Activated T-cell treated with anti-CD3 and anti-CD28 coated beads, Interleukin-2, amount 50 U/mL, for 4 hours (primary cell): Measurements from ENCODE around the gene SEC16A. TPM values are rescaled to one million over a fixed set of nuclear protein-coding genes. Genes with fewer than 3 reads are reported as not detected.

ENCODE experiments used
- ATAC-seq, 2 donors: fragments of 200-7000 bp; cut with Tn5 transposase; one replicate each; pipeline ENCODE4 v1.10.0; 2021
- DNase-seq: peaks from one replicate; pipeline ENCODE4 v3.0.0-alpha.2; 2020
- H3K27me3 Mint-ChIP-seq: one replicate; pipeline ENCODE4 v1.8.0; 2021; ENCODE audit warnings: low read depth, mixed read lengths
- H3K36me3 Mint-ChIP-seq: one replicate; pipeline ENCODE4 v1.8.0; 2022; ENCODE audit warnings: mixed read lengths; ENCODE audit not compliant: insufficient read depth
- H3K4me1 Mint-ChIP-seq: one replicate; pipeline ENCODE4 v1.8.0; 2021; ENCODE audit warnings: low read depth, mixed read lengths
- H3K4me3 Mint-ChIP-seq: one replicate; pipeline ENCODE4 v1.8.0; 2021; ENCODE audit warnings: mild to moderate bottlenecking, moderate library complexity, mixed read lengths
- H3K9me3 Mint-ChIP-seq: one replicate; pipeline ENCODE4 v1.8.0; 2021; ENCODE audit warnings: mixed read lengths
- total RNA-seq, 3 donors: library from RNA; stranded (reverse); gene quantifications; one replicate each; pipeline ENCODE4 v1.2.1, GENCODE V29; 2021

SEC16A gene
- total RNA-seq, 3 donors from 2014 or later: 76.6 to 84.0 (median 78.9) TPM

DNA sequence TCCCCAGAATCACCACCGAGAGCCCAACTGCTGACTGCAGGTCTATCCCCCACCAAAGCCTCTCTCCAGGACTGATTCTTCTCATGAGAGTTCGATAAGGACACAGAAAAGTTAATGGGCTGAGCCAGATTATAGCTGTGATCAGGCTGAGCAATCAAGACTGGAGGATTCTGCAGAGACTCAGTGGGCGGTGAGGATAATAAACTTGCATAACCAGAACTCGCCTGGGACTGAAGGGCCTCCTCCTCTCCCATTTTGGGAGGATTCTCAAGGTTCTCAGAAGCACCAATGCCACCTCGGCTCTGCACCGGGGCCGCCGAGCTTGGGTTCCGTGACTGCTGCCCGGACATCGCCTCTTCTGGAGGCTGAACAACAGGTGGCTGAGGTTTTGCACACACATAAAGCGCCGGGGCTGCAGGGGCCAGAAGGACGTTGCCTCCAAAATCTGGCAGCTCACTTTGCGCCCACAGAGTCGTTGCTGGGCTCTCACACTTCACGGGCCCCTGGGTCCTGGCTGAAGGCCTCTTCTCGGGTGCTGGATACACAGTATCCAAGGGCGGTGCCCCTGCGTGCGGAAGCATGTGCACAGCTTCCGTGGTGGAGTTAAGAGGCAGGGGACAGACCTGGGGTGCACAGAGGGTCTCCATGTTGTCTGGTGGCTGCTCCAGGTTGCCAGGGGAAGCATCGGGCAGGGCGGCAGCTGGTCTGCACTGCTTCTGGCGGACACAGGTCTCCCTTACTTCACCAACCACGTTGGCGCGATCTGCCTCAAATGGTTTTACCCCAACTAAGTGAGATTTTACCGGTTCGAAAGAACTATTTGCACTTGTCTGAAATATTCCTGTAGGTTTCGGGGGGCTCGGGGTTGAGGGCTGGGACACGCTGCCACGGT lies 7.6 kb downstream of the SEC16A start:
- Mint-ChIP-seq H3K27me3 (no peaks in the 10 kb centered on the region), H3K9me3 (no peaks in the 10 kb centered on the region), H3K36me3 (peaks cover 22% of the 10 kb centered on the region), H3K4me3 (no peak overlapping the region), H3K4me1 (peaks cover 12% of the 10 kb centered on the region)
- ATAC-seq (no peak), DNase-seq (no peak)

DNA sequence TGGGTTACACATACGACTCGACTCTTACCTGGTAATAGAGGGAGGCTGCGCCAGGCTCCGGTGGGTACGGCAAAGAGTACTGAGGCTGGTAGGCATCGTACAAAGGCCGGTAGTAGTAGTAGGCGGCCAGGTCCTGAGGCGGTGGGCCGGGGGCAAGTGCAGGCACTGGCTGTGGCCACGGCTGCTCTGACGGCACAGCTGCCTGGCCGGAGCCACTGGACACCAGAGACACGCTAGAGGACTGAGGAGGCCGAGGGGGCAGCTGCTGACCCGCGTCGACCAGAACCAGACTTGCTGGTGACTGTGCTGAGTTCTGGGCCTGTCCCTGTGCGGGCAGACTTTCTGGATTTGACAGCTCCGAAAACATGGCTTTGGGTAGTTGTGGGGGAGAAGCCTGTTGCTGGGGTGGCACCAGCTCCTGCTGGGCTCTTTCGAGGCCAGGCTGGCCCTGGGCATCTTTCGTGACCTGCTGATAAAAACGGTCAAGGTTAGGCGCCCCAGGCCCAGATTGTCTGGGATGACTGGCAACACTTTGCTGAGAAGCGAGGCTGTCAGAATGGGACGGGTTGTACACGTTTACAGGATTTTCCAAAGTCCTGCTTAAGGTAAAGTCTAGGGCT lies 8.7 kb downstream of the SEC16A start:
- no peaks in the 10 kb centered on the region for H3K27me3 Mint-ChIP-seq
- no peaks in the 10 kb centered on the region for H3K9me3 Mint-ChIP-seq
- H3K36me3 Mint-ChIP-seq: peaks cover 19% of the 10 kb centered on the region
- no peak overlapping the region for H3K4me3 Mint-ChIP-seq
- H3K4me1 Mint-ChIP-seq: peaks cover 7% of the 10 kb centered on the region
- ATAC-seq (no peak), DNase-seq (no peak)

DNA sequence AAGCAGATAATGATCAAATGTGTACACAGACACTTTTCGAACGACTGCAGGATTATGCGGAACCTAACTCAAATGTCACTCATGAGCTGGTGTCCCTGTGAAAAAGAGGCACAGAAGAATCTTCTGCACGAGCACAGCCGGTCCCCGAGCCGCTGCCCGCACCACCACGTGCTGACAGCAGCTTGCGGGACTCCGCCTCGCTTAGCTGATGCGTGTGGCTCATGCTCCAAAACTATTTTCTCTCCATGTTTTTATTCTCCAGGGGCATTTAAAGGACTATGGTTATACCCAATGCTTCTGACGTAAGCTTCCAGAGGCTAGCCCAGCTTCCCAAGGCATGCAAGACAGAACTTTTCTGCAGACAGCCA lies 9.5 kb downstream of the SEC16A start:
- Mint-ChIP-seq H3K4me3 (no peak overlapping the region), H3K27me3 (no peaks in the 10 kb centered on the region), H3K9me3 (no peaks in the 10 kb centered on the region), H3K4me1 (peaks cover under 1% of the 10 kb centered on the region), H3K36me3 (peaks cover 17% of the 10 kb centered on the region)
- no peak for DNase-seq
- ATAC-seq: no peak

DNA sequence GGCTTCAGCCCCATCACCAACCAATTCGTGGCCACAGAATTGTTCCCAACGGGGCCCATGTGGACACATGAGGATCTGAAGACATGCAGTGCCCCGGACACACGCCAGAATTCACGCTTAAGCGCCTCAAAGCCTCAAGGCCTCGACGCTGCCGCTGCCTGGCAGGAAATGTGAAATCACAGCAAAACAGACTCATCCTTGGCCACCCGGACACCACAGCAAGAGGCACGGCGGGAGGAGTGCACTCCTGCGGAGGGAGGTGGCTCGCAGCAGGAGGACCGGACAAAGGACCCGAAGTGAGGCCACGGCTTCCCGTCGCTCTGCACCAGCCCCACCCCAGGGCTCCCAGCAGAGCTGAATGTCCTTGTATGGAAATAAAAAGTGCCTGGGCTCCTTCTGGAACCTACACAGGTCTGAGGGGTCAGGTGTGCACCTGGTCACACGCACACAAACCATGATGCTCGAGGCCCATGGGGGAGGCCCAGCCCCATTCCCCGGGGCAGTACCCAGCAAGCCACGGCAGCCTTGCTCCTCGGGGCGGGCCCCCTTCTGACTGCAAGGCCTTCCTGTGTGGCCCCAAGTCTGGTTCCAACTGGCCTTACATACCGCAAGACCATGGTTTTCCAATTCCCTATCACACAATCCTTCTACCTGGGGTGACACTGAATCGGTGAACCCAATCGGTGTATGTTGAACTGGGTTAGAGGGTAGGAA lies 10.0 kb downstream of the SEC16A start:
- no peaks in the 10 kb centered on the region for H3K4me1 Mint-ChIP-seq
- no peak overlapping the region for H3K4me3 Mint-ChIP-seq
- H3K9me3 Mint-ChIP-seq: no peaks in the 10 kb centered on the region
- ATAC-seq: no peak
- H3K36me3 Mint-ChIP-seq: peaks cover 18% of the 10 kb centered on the region
- no peak for DNase-seq
- H3K27me3 Mint-ChIP-seq: no peaks in the 10 kb centered on the region

- H3K27me3 Mint-ChIP-seq: no peaks in the 10 kb centered on the region
- ATAC-seq: no peak
- no peak overlapping the region for H3K4me3 Mint-ChIP-seq
- no peak for DNase-seq
- H3K9me3 Mint-ChIP-seq: no peaks in the 10 kb centered on the region
- H3K36me3 Mint-ChIP-seq: peaks cover 18% of the 10 kb centered on the region
- no peaks in the 10 kb centered on the region for H3K4me1 Mint-ChIP-seq
These were observed 10.9 kb downstream of the SEC16A start for GRCh38 chr9:136471802-136472487.

DNA sequence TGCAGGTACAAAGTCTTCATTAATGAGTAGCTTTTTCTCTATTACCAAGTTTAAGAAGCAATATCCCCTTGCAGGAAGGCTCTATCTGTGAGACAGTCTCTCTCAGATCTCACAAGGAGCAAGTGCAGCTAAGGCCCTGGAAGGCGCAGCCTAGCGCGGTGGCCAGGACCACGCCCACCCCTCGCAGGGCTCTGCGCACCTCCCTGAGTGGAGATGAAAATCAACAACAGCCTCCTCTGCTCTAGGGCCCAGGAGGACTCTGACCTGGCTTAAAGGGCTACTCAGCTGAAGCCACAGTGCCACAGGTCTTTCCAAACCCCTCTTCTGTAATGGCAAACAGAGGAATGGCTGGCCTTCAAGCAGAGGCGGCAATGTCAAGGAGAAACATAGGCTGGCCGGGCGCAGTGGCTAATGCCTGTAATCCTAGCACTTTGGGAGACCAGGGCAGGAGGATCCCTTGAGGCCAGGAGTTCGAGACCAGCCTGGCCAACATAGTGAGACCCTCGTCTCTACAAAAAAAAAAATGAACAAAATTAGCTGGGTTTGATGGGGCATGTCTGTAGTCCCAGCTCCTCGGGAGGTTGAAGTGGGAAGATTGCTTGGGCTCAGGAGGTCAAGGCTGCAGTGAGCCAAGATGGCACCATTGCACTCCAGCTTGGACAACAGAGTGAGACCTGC lies 11.9 kb downstream of the SEC16A start:
- H3K4me1 Mint-ChIP-seq: no peaks in the 10 kb centered on the region
- DNase-seq (no peak), ATAC-seq (no peak)
- H3K9me3 Mint-ChIP-seq: no peaks in the 10 kb centered on the region
- no peak overlapping the region for H3K4me3 Mint-ChIP-seq
- peaks cover 23% of the 10 kb centered on the region for H3K36me3 Mint-ChIP-seq
- H3K27me3 Mint-ChIP-seq: no peaks in the 10 kb centered on the region

GRCh38 chr9:136470356-136470755 lies 12.5 kb downstream of the SEC16A start:
- DNase-seq (no peak), ATAC-seq (no peak)
- no peaks in the 10 kb centered on the region for H3K9me3 Mint-ChIP-seq
- peaks cover 23% of the 10 kb centered on the region for H3K36me3 Mint-ChIP-seq
- H3K4me3 Mint-ChIP-seq: no peak overlapping the region
- H3K27me3 Mint-ChIP-seq: no peaks in the 10 kb centered on the region
- no peaks in the 10 kb centered on the region for H3K4me1 Mint-ChIP-seq

DNA sequence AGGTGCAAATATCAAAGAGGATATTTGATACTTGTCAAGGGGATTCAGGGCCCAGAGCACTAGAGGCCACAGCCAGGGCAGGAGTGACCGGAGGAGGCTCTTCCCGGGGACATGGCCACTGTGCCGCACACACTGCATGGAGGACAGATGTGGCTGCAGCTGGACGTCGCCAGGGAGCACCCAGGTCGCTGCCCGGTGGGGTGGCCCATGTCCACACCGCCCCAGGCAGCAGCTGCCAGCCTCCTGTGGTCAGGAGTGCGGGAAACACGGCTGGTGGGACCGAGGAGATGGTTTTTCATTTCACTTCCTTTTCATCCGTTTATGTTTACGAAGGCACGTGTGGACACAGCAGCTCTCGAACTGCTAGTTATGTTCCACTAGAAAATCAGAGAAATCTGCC lies 15.1 kb downstream of the SEC16A start:
- no peak for DNase-seq
- ATAC-seq: no peak
- Mint-ChIP-seq H3K9me3 (no peaks in the 10 kb centered on the region), H3K4me3 (no peak overlapping the region), H3K36me3 (peaks cover 30% of the 10 kb centered on the region), H3K4me1 (no peaks in the 10 kb centered on the region), H3K27me3 (no peaks in the 10 kb centered on the region)

DNA sequence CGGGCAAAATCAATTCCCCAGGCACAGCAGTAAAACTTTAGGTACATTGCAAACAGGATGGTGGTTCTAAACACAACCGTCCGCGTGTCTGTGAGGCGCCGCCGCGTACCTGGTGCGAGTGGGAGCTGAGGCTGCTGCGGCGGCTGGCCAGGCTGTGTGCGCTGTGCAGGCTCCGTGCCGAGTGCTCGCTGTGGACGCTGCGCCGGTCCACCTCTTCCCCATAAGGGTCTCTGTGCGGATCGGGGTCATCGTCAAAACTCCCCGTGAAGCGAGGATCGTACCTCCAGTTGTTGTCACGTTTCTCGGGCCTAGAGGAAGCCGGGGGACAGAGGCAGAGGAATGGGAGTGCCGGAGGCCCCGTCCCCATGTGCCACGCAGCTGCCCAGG lies 16.7 kb downstream of the SEC16A start:
- H3K36me3 Mint-ChIP-seq: peaks cover 34% of the 10 kb centered on the region
- no peak for ATAC-seq
- no peaks in the 10 kb centered on the region for H3K4me1 Mint-ChIP-seq

GRCh38 chr9:136465500-136466154 lies 17.2 kb downstream of the SEC16A start:
- ATAC-seq (no peak), DNase-seq (no peak)
- Mint-ChIP-seq H3K27me3 (no peaks in the 10 kb centered on the region), H3K4me3 (no peak overlapping the region), H3K9me3 (no peaks in the 10 kb centered on the region), H3K4me1 (no peaks in the 10 kb centered on the region), H3K36me3 (peaks cover 34% of the 10 kb centered on the region)

More for the DNA sequence above, 16.7 kb downstream of the SEC16A start:
- DNase-seq: no peak
- H3K9me3 Mint-ChIP-seq: no peaks in the 10 kb centered on the region
- H3K4me3 Mint-ChIP-seq: no peak overlapping the region
- H3K27me3 Mint-ChIP-seq: no peaks in the 10 kb centered on the region

- H3K4me3 Mint-ChIP-seq: no peak overlapping the region
- H3K9me3 Mint-ChIP-seq: no peaks in the 10 kb centered on the region
- H3K36me3 Mint-ChIP-seq: peaks cover 40% of the 10 kb centered on the region
- no peaks in the 10 kb centered on the region for H3K27me3 Mint-ChIP-seq
- DNase-seq (no peak), ATAC-seq (no peak)
- no peaks in the 10 kb centered on the region for H3K4me1 Mint-ChIP-seq
These were observed 18.6 kb downstream of the SEC16A start for GRCh38 chr9:136464241-136464640.

DNA sequence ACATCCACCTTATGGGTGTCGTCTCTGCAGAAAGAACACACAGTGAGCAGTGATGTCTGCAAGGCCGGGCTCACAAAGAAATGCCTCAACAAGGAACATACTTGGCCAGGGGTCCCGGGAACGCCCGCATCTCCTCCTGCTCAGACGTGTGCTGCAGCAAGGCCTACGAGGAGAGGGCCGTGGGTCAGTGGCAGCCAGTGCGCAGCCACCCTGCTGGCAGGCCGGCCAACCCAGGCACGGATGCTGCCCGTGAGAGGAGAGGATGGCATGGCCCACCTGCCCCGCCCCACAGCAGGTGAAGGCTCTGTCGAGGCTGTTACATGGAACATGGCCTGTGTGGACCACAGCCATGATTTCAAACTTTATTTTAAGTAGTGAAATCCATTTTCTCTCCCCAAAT lies 19.3 kb downstream of the SEC16A start:
- H3K4me3 Mint-ChIP-seq: no peak overlapping the region
- no peaks in the 10 kb centered on the region for H3K4me1 Mint-ChIP-seq
- no peaks in the 10 kb centered on the region for H3K27me3 Mint-ChIP-seq
- no peak for DNase-seq
- ATAC-seq: no peak
- H3K9me3 Mint-ChIP-seq: no peaks in the 10 kb centered on the region
- H3K36me3 Mint-ChIP-seq: peaks cover 45% of the 10 kb centered on the region

DNA sequence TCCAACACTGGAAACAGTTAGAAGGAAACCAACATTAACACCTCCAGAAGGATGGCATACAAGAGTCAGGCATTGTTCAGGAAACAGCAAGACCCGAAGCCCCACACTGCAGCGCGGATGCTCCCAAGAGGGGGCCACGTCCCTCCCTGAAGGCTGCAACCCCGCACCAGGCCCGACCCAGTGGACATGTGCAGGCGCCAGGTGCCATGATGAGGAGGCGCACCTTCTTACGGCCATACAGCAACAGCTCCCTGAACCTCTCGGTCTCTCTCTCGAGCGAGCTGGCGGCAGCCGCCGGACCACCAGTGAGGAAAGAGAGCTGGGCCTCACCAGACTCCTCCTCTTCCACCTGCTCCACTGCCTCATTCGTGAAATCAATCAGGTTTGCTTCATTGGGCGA lies 20.2 kb downstream of the SEC16A start:
- H3K36me3 Mint-ChIP-seq: peaks cover 46% of the 10 kb centered on the region
- ATAC-seq: no peak
- no peaks in the 10 kb centered on the region for H3K27me3 Mint-ChIP-seq
- no peaks in the 10 kb centered on the region for H3K4me1 Mint-ChIP-seq
- DNase-seq: no peak
- no peak overlapping the region for H3K4me3 Mint-ChIP-seq
- H3K9me3 Mint-ChIP-seq: no peaks in the 10 kb centered on the region
